ENCODE data around the gene PDGFC. TPM values are rescaled to one million over a fixed set of nuclear protein-coding genes. Genes with fewer than 3 reads are reported as not detected.

Gene PDGFC
- total and polyA plus RNA-seq, 2 of the 13 experiments (the other 11 are each of a cell fraction or from before 2014, with no cell fraction given): 4.6 to 9.1 TPM

- TF ChIP-seq IRF1 (CRISPR knock-in tag; IDR thresholded peaks at IDR 0.05; ENCODE audit: low read depth) (no peak), FLYWCH1 (CRISPR knock-in tag; IDR thresholded peaks at IDR 0.05) (no peak)
These were observed 29.6 kb downstream of the PDGFC start (continued) for GRCh38 chr4:156941940-156942548.

- no peak for FAIRE-seq
- H3K4me1 ChIP-seq (ENCODE audit: insufficient read depth, low read length): peaks cover 36% of the 10 kb centered on the region
- H3K9ac ChIP-seq (ENCODE audit: insufficient read depth, low read depth, low read length): no peak overlapping the region
- no peak overlapping the region for H2AFZ ChIP-seq (ENCODE audit: low read length)
- H3K4me3 ChIP-seq (replicated peaks in 1 of 3; ENCODE audit: insufficient read depth in 1 of 3, low read depth in 2 of 3, low read length in 3 of 3): no peak overlapping the region
- POLR2A ChIA-PET: no interaction called here
- no peaks in the 10 kb centered on the region for H3K36me3 ChIP-seq (replicated peaks in 1 of 2; ENCODE audit: control insufficient read depth in 1 of 2, insufficient read depth in 2 of 2, low read length in 2 of 2)
- H3K27me3 ChIP-seq (ENCODE audit: control insufficient read depth in 1 of 2, insufficient read depth in 2 of 2, low read length in 2 of 2): no peaks in the 10 kb centered on the region
- H3K9me3 ChIP-seq (ENCODE audit: low read length): no peaks in the 10 kb centered on the region
- CTCF ChIA-PET (ENCODE audit: low intra/inter-chr PET ratio, low total read pairs): no interaction called here
- no peak overlapping the region for H3K4me2 ChIP-seq (ENCODE audit: low read depth, low read length)
- peaks cover 6% of the 10 kb centered on the region for H3K79me2 ChIP-seq (ENCODE audit: insufficient read depth, low read length)
- DNase-seq (ENCODE audit: low spot score): no peak
- in situ Hi-C loops (cut with HindIII; ENCODE audit: extremely low pct_ligation_motif_present, low pct_unique_long_range_greater_than_20kb): no loop called here
- WGBS (ENCODE audit: low lambda C conversion rate): 92% methylated on average over 2 of the region's 2 CpGs
- ATAC-seq: no peak
- H4K20me1 ChIP-seq (ENCODE audit: insufficient read depth, low read length): no peaks in the 10 kb centered on the region
- no TSS peak for BruUV-seq (replicated peaks)
- no peak overlapping the region for H3K27ac ChIP-seq (ENCODE audit: extremely low read length, insufficient read depth, low read length)
- intact Hi-C loops (cut with micrococcal nuclease; ENCODE audit: unreplicated experiment): no loop called here
- no peak for TF ChIP-seq NR3C1 (CRISPR knock-in tag; IDR thresholded peaks at IDR 0.05)
- TF ChIP-seq IRF1 (CRISPR knock-in tag; IDR thresholded peaks at IDR 0.05; ENCODE audit: low read depth): no peak
- no peak for TF ChIP-seq CSRNP1 (CRISPR knock-in tag; IDR thresholded peaks at IDR 0.05)
- TF ChIP-seq ZNF317 (CRISPR knock-in tag; IDR thresholded peaks at IDR 0.05): no peak
- TF ChIP-seq ASH2L (IDR thresholded peaks at IDR 0.05; ENCODE audit: insufficient read length, low read depth, low read length): no peak
- no peak for TF ChIP-seq ZBTB26 (CRISPR knock-in tag; IDR thresholded peaks at IDR 0.05; ENCODE audit: borderline replicate concordance)
- TF ChIP-seq MED8 (CRISPR knock-in tag; IDR thresholded peaks at IDR 0.05; ENCODE audit: insufficient replicate concordance): no peak
- TF ChIP-seq HCFC1 (IDR thresholded peaks at IDR 0.05; ENCODE audit: low read depth, low read length): no peak
- no peak for TF ChIP-seq ZKSCAN5 (CRISPR knock-in tag; IDR thresholded peaks at IDR 0.05)
- TF ChIP-seq MTERF4 (CRISPR knock-in tag; IDR thresholded peaks at IDR 0.05): no peak
- no peak for TF ChIP-seq ZBTB25 (CRISPR knock-in tag; IDR thresholded peaks at IDR 0.05)
These were observed 31.8 kb downstream of the PDGFC start for GRCh38 chr4:156939801-156940200.

All from HepG2 (cell line).